A549 treated with Hydrocortisone at 1 μM for 4 hours (cell line): ENCODE measurements around the gene GNG2. TPM values are rescaled to one million over a fixed set of nuclear protein-coding genes. Genes with fewer than 3 reads are reported as not detected.

ENCODE experiments used
- total RNA-seq: library from RNA; stranded (reverse); fragments of 200-300 nt; extraction: Qiagen RNA extraction; gene quantifications from 5 replicates; pipeline ENCODE4 v1.2.3, GENCODE V29; 2022

The GNG2 gene
- 2.3 to 3.1 TPM (median 2.6 TPM) in 5 replicates for total RNA-seq

DNA sequence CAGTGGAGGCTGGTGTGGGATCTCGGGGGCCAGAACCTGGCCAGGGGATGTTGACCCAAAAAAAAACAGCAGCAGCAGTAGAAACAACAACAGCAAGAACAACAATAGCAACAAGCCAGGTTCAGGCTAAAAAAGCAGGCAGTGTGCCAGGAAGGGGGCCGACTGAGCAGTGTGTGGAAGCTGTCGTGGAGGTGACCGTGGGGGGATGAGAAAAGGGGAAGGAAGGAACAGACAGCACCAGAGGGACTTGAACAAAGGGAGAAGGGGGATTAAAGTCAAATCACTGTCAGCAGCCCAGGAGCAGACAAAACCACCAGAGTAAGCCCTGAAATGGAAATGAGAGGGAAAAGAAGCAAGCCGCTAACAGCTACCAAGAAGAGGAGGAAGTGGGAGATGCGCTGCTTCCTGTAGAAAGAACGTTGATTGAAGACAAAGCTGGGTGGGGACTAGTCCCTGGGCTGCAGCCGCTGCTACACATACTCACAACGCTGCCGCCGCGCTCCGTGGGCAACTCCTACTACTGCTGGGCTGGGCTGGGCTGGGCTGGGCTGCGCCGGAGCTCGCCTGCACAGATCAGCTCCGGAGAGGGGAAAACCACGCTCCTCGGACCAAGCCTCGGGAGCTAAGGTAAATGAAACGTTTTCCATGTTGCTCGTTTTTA, at the start of gene GNG2:
Gene GNG2 (plus strand): TSS at position 449 of the 661 bp plus-strand sequence. CDS start 90,067 bp downstream, outside the sequence.

DNA sequence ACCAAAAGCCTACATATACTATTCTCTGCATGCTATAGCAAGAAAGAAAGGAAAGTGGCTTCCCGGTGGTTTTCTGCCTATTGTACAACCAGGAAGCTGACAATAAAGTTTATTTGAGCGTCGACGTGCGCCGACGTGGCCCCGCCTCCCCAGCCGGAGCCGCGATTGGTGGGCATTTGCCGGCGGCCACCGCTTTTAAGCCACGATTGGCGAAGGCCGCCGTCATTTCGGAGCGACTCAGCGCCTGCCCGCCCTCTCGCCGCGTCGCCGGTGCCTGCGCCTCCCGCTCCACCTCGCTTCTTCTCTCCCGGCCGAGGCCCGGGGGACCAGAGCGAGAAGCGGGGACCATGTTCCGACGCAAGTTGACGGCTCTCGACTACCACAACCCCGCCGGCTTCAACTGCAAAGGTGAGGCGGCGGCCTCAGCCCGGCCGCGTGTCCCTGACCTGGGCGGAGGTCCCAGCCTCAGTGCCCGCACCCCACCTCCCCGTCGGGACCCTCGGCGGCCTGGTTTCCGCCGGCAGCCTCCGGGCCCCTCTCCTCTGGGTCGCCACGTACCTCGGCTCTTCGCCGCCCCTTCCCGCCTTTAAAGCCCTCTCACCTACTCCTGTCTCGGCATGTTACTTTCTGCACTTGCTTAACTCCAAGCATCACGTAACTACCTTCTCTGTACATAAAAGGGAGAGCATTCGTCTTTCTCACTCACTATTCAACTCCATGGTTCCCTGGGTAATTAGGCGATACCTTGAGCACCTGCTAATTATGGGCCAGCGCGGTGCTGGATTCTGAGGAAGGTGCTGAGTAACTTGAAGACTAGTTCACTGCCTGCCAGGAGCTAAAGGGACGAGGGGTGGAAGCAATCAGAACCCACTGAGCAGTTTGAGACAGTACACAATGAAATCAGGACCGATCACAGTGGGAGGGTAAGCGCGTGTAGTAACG, 129.2 kb downstream of the GNG2 start, which contains the start of gene RTRAF:
Gene RTRAF (plus strand): TSS at position 254 of the 942 bp plus-strand sequence. CDS start 94 bp downstream, at position 348.

Other genes starting within 250 kb of the GNG2 start
- 28.6 to 48.0 TPM (median 34.1 TPM) in 5 replicates for gene FRMD6, start 208.7 kb upstream of the GNG2 start, total RNA-seq
- gene RTRAF, start 128.9 kb downstream of the GNG2 start, total RNA-seq, result 256 to 273 TPM (median 262 TPM) in 5 replicates
- gene NID2, start 208.4 kb downstream of the GNG2 start, total RNA-seq, result 24.6 to 41.4 TPM (median 28.0 TPM) in 5 replicates